ENCODE data around the gene SNCA.

Gene SNCA

GRCh38 chr4:89836897-89837384 lies at the start of gene SNCA:
SNCA (minus strand) TSS chr4:89837161; CDS start chr4:89835667, 1,494 bp downstream.
- peak; percentile 34 for DNase-seq

GRCh38 chr4:89879215-89879614 lies 42.3 kb upstream of the SNCA start:
- DNase-seq: no peak

GRCh38 chr4:89878611-89879010 lies 41.6 kb upstream of the SNCA start:
- no peak for DNase-seq

GRCh38 chr4:89876548-89876947 lies 39.6 kb upstream of the SNCA start:
- DNase-seq: no peak

GRCh38 chr4:89871211-89871610 lies 34.2 kb upstream of the SNCA start:
- DNase-seq: no peak

- no peak for DNase-seq
Measured at GRCh38 chr4:89868999-89869589, 32.1 kb upstream of the SNCA start.

- no peak for DNase-seq
Measured at GRCh38 chr4:89868276-89868675, 31.3 kb upstream of the SNCA start.

- no peak for DNase-seq
Measured at GRCh38 chr4:89863533-89863932, 26.6 kb upstream of the SNCA start.

- DNase-seq: no peak
Measured at GRCh38 chr4:89860971-89861370, 24.0 kb upstream of the SNCA start.

- no peak for DNase-seq
Measured at GRCh38 chr4:89855236-89855635, 18.3 kb upstream of the SNCA start.

- DNase-seq: no peak
Measured at GRCh38 chr4:89847571-89848325, 10.8 kb upstream of the SNCA start.

- no peak for DNase-seq
Measured at GRCh38 chr4:89839558-89839957, 2.6 kb upstream of the SNCA start.

- DNase-seq: no peak
Measured at GRCh38 chr4:89837993-89838390, 1.0 kb upstream of the SNCA start.

GRCh38 chr4:89837385-89837992 lies 528 bp upstream of the SNCA start:
- peak; percentile 19 for DNase-seq

- no peak for DNase-seq
Measured at GRCh38 chr4:89836031-89836745, 773 bp downstream of the SNCA start.

GRCh38 chr4:89835413-89835812 lies 1.5 kb downstream of the SNCA start:
- DNase-seq: no peak

- DNase-seq: no peak
Measured at GRCh38 chr4:89834486-89835209, 2.3 kb downstream of the SNCA start.

- DNase-seq: peak; percentile 85
Measured at GRCh38 chr4:89829470-89830138, 7.4 kb downstream of the SNCA start.

- no peak for DNase-seq
Measured at GRCh38 chr4:89823416-89823815, 13.5 kb downstream of the SNCA start.

GRCh38 chr4:89821612-89822011 lies 15.3 kb downstream of the SNCA start:
- DNase-seq: no peak

- DNase-seq: no peak
Measured at GRCh38 chr4:89820010-89820409, 17.0 kb downstream of the SNCA start.

- DNase-seq: no peak
Measured at GRCh38 chr4:89814362-89814761, 22.6 kb downstream of the SNCA start.

All from activated CD4-positive, alpha-beta T cell treated with anti-CD3 and anti-CD28 coated beads, Interleukin-10, Interleukin-2, amounts not matched to agents 100 ng/mL and 50 ng/mL, durations not matched to agents 16 hours and 8 hours (primary cell).